Suprapubic skin (tissue), 4 donors: Measurements from ENCODE around the gene CCR5. TPM values are rescaled to one million over a fixed set of nuclear protein-coding genes. Genes with fewer than 3 reads are reported as not detected.

Experiments
- DNase-seq, 2 donors: peaks; one replicate each; pipeline ENCODE4 v3.0.0-alpha.2; 2019; ENCODE audit warnings: low spot score in 2 of 2
- H3K27ac ChIP-seq: fragments of 200-600 bp; sonication (generic); one replicate; pipeline ENCODE4 v1.5.1; 2019
- H3K27me3 ChIP-seq: fragments of 200-600 bp; sonication (generic); one replicate; pipeline ENCODE4 v1.5.1; 2019
- H3K36me3 ChIP-seq: fragments of 200-600 bp; sonication (generic); one replicate; pipeline ENCODE4 v1.5.1; 2019
- H3K4me1 ChIP-seq: fragments of 200-600 bp; sonication (generic); one replicate; pipeline ENCODE4 v1.5.1; 2019
- H3K4me3 ChIP-seq: fragments of 200-600 bp; sonication (generic); one replicate; pipeline ENCODE4 v1.5.1; 2019; ENCODE audit warnings: mild to moderate bottlenecking
- H3K9me3 ChIP-seq: fragments of 200-600 bp; sonication (generic); one replicate; pipeline ENCODE4 v1.5.1; 2019
- CTCF ChIP-seq, 2 donors: fragments of 200-600 bp in 1 of 2; fragments of 450-650 bp in 1 of 2; sonication (generic) in 1 of 2; IDR thresholded peaks; one replicate each; pipeline ENCODE4 v1.5.1; 2016 to 2019; ENCODE audit warnings: antibody characterized with exemption in 2 of 2, mild to moderate bottlenecking in 1 of 2, moderate library complexity in 1 of 2
- POLR2A ChIP-seq, 2 donors: fragments of 450-650 bp; IDR thresholded peaks; one replicate each; pipeline ENCODE4 v1.6.1; 2017; ENCODE audit warnings: antibody characterized with exemption in 2 of 2, mild to moderate bottlenecking in 2 of 2, moderate library complexity in 2 of 2
- POLR2AphosphoS5 ChIP-seq, 3 donors: sonication (generic); formaldehyde crosslinking; IDR thresholded peaks; one replicate each; pipeline ENCODE4 v1.6.1; 2017; ENCODE audit warnings: antibody characterized with exemption in 3 of 3
- whole genome bisulfite sequencing: methylation state at CpG from one replicate; pipeline ENCODE4 v1.1.5; 2018; 5-methylcytosine and 5-hydroxymethylcytosine counted together
- total RNA-seq, 4 donors: library from RNA; depleted of rRNA; stranded (reverse); fragments of >200 nt; gene quantifications; one replicate each; pipeline ENCODE4 v1.1.0, GENCODE V29; 2016

Gene CCR5
- total RNA-seq, 4 donors from 2014 or later = 0.34 to 1.3 TPM; not detected in 2

GRCh38 chr3:46423588-46423987 is 52.8 kb downstream of the CCR5 start:
- Histone ChIP-seq H3K36me3 (no peaks in the 10 kb centered on the region), H3K4me3 (no peak overlapping the region)
- WGBS = 65% methylated on average over 5 of the region's 5 CpGs

More at GRCh38 chr3:46423588-46423987, 52.8 kb downstream of the CCR5 start:
- Histone ChIP-seq H3K27me3 (no peaks in the 10 kb centered on the region), H3K27ac (no peak overlapping the region), H3K4me1 (peaks cover 15% of the 10 kb centered on the region), H3K9me3 (no peaks in the 10 kb centered on the region)
- TF ChIP-seq CTCF (IDR thresholded peaks at IDR 0.05) (no peak), POLR2A (IDR thresholded peaks at IDR 0.05) (no peak), POLR2AphosphoS5 (IDR thresholded peaks at IDR 0.05) (no peak)
- DNase-seq = no peak

Other genes with a start within 250 kb of the CCR5 start
- 1 to 10 TPM in 2 of 4 donors, under 1 TPM in 2; 0.26 to 2.2 (median 1.0) TPM for gene CCR1, start 162.6 kb upstream of the CCR5 start, total RNA-seq
- 1 to 10 TPM in 3 of 4 donors, not detected in 1; 1.5 to 6.3 (median 1.9) TPM for gene CCR3, start 128.5 kb upstream of the CCR5 start, total RNA-seq
- 1 to 10 TPM in 1 of 4 donors, under 1 TPM in 3; 0.26 to 1.2 (median 0.76) TPM for gene CCR2, start 16.8 kb upstream of the CCR5 start, total RNA-seq
- 1 to 10 TPM in 2 of 4 donors, under 1 TPM in 2; 0.59 to 1.4 (median 0.99) TPM for gene CCRL2, start 36.3 kb downstream of the CCR5 start, total RNA-seq
- gene LTF, start 94.0 kb downstream of the CCR5 start, total RNA-seq = 1 to 10 TPM; 2.3 to 8.6 (median 3.7) TPM
- not detected for gene RTP3, start 127.0 kb downstream of the CCR5 start, total RNA-seq
- gene LRRC2, start 195.4 kb downstream of the CCR5 start, total RNA-seq = 1 to 10 TPM in 3 of 4 donors, under 1 TPM in 1; 0.83 to 3.7 (median 2.6) TPM
- under 1 TPM in 1 of 4 donors, not detected in 3; 0.64 TPM for gene FAM240A, start 241.6 kb downstream of the CCR5 start, total RNA-seq